ENCODE data around the gene TMEM95. TPM values are rescaled to one million over a fixed set of nuclear protein-coding genes. Genes with fewer than 3 reads are reported as not detected.

TMEM95 gene
- total RNA-seq, 1 donor from 2014 or later: not detected

- DNase-seq (ENCODE audit: low spot score in 2 of 2) (no peak), FAIRE-seq (no peak)
Measured at GRCh38 chr17:7396147-7396546, 41.2 kb downstream of the TMEM95 start.

GRCh38 chr17:7398612-7399011, 43.7 kb downstream of the TMEM95 start:
- FAIRE-seq (no peak), DNase-seq (ENCODE audit: low spot score in 2 of 2) (no peak)

- no peak for FAIRE-seq
- no peak for DNase-seq (ENCODE audit: low spot score in 2 of 2)
Measured at GRCh38 chr17:7403043-7403726, 48.2 kb downstream of the TMEM95 start.

- no peak for FAIRE-seq
- no peak for DNase-seq (ENCODE audit: low spot score in 2 of 2)
Measured at GRCh38 chr17:7403727-7403976, 48.7 kb downstream of the TMEM95 start.

- FAIRE-seq (peak; percentile 95), DNase-seq (ENCODE audit: low spot score in 2 of 2) (peak; percentile 94)
Measured at GRCh38 chr17:7403977-7404736, 49.2 kb downstream of the TMEM95 start, which contains the start of gene TMEM256. Gene TMEM256, minus strand, starts transcription at chr17:7404097. Its CDS starts 13 bp downstream, at chr17:7404084.

DNA sequence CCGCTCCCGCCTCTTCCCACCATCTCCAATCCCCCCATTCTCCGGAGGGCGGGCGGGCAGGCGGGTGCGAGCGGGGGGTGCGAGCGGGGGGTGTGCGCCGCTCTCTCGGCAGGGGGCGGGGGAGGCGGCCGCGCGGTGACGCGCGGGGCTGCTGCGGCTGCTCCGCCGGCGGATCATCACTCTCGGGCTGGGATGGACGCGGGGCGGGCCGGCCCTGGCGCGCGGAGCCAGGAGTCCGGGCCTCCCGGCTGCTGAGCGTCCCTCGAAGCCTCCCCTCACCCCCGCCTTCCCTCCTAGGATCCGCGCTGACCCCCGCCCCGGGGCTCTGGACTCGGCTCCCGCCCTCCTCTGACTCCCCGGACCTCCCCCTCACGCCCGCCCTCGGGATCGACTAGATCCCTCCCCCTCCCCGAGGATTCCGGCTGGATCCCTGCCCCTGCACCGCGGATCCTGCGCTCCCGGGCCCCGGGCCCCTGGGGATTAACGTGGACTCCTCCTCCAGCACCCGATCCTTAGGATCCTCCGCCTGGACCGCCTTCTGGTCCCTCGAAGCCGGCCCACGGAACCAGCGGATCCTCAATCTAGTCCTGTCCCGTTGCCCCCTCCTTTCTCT, 49.9 kb downstream of the TMEM95 start:
- DNase-seq (ENCODE audit: low spot score in 2 of 2) (peak; percentile 80 to 89), FAIRE-seq (no peak)

- FAIRE-seq: no peak
- no peak for DNase-seq (ENCODE audit: low spot score in 2 of 2)
Measured at GRCh38 chr17:7405350-7406234, 50.6 kb downstream of the TMEM95 start.

DNA sequence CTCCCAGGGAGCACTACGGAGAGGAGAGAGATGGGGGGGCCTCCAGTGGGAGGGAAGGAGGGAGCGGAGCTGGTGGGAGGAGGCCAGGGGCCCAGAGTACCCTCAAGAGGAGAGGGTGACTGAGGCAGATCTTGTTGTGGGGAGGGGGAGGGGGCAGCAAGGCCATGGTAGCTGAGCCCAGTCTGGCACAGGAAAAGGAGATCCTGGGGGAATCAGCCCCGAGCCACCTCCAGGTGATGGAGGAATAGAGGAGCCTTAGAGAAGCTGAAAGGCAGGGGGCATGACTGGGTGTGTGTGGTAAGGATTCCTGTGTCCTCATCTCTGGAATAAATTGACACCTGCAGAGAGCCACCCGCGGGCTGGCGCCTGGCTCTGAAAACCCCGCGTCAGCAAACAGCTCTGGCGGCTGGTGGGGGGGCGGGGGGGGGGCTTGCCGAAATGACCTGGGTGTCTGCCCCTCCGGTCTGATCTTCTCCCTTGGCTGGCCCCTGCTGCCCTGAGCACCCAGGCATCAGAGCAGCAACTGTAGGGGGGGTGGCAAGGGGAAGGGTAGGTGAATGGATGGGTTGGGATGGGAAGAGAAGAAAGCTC, 51.4 kb downstream of the TMEM95 start:
- DNase-seq (ENCODE audit: low spot score in 2 of 2): no peak
- no peak for FAIRE-seq

Small RNA genes lying within 50 kb of the gene (small RNA-seq; reads per million reads assigned to genes)
- gene AC026954.2: not detected

Other genes starting within 250 kb of the TMEM95 start
- not detected for gene ASGR2, start 240.3 kb upstream of the TMEM95 start, total RNA-seq
- 18.8 TPM for gene ASGR1, start 175.8 kb upstream of the TMEM95 start, total RNA-seq
- 111 TPM for gene DLG4, start 135.3 kb upstream of the TMEM95 start, total RNA-seq
- gene ACADVL, start 135.2 kb upstream of the TMEM95 start, total RNA-seq: 65.6 TPM
- 53.4 TPM for gene DVL2, start 120.6 kb upstream of the TMEM95 start, total RNA-seq
- gene PHF23, start 115.7 kb upstream of the TMEM95 start, total RNA-seq: 34.6 TPM
- 108 TPM for gene GABARAP, start 112.7 kb upstream of the TMEM95 start, total RNA-seq
- gene CTDNEP1, start 103.4 kb upstream of the TMEM95 start, total RNA-seq: 18.8 TPM
- 26.9 TPM for gene ELP5, start 102.9 kb upstream of the TMEM95 start, total RNA-seq
- gene CLDN7, start 92.7 kb upstream of the TMEM95 start, total RNA-seq: 0.82 TPM
- gene SLC2A4, start 73.4 kb upstream of the TMEM95 start, total RNA-seq: under 0.01 TPM
- 1.2 TPM for gene YBX2, start 60.5 kb upstream of the TMEM95 start, total RNA-seq
- 208 TPM for gene EIF5A, start 47.5 kb upstream of the TMEM95 start, total RNA-seq
- 35.5 TPM for gene GPS2, start 39.8 kb upstream of the TMEM95 start, total RNA-seq
- gene NEURL4, start 25.8 kb upstream of the TMEM95 start, total RNA-seq: 44.8 TPM
- 0.41 TPM for gene ACAP1, start 18.6 kb upstream of the TMEM95 start, total RNA-seq
- 3.3 TPM for gene KCTD11, start 3.0 kb upstream of the TMEM95 start, total RNA-seq
- 0.82 TPM for gene TNK1, start 25.9 kb downstream of the TMEM95 start, total RNA-seq
- 10.6 TPM for gene PLSCR3, start 39.4 kb downstream of the TMEM95 start, total RNA-seq
- gene TMEM256, start 48.9 kb downstream of the TMEM95 start, total RNA-seq: 80.3 TPM
- 8.2 TPM for gene NLGN2, start 52.7 kb downstream of the TMEM95 start, total RNA-seq
- gene SPEM1, start 65.2 kb downstream of the TMEM95 start, total RNA-seq: not detected
- gene SPEM2, start 70.5 kb downstream of the TMEM95 start, total RNA-seq: not detected
- gene SPEM3, start 73.7 kb downstream of the TMEM95 start, total RNA-seq: not detected
- 2.0 TPM for gene TMEM102, start 80.3 kb downstream of the TMEM95 start, total RNA-seq
- 5.3 TPM for gene FGF11, start 84.4 kb downstream of the TMEM95 start, total RNA-seq
- 16.7 TPM for gene CHRNB1, start 89.9 kb downstream of the TMEM95 start, total RNA-seq
- 11.8 TPM for gene ZBTB4, start 124.5 kb downstream of the TMEM95 start, total RNA-seq
- not detected for gene SLC35G6, start 126.3 kb downstream of the TMEM95 start, total RNA-seq
- 33.0 TPM for gene POLR2A, start 129.2 kb downstream of the TMEM95 start, total RNA-seq
- 3.7 TPM for gene TNFSF12, start 193.9 kb downstream of the TMEM95 start, total RNA-seq
- gene TNFSF13, start 203.6 kb downstream of the TMEM95 start, total RNA-seq: 1.2 TPM
- 102 TPM for gene SENP3, start 206.8 kb downstream of the TMEM95 start, total RNA-seq
- 1.2 TPM for gene CD68, start 224.5 kb downstream of the TMEM95 start, total RNA-seq
- 35.1 TPM for gene MPDU1, start 228.7 kb downstream of the TMEM95 start, total RNA-seq
- 1.2 TPM for gene SOX15, start 234.9 kb downstream of the TMEM95 start, total RNA-seq